Measurements from ENCODE around the gene PCGF6. TPM values are rescaled to one million over a fixed set of nuclear protein-coding genes. Genes with fewer than 3 reads are reported as not detected.

PCGF6 gene
- total and polyA plus RNA-seq, 8 donors, result 7.7 to 14.7 (median 12.9) TPM

DNA sequence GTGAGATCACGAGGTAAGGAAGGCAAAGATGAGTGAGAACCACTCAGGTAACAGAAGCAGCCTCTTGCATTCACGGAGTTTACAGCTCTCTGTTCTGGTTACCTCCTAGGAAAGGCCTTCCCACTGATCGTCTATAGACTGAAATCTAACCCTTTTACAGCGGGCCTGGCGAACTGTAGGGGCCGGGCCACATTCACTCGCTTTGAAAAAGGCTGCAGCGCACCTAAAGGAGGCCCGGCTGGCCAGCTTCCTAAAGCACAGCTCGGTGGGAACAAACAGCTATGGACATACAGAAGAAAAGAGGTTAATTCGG lies 44.8 kb upstream of the PCGF6 start:
- Histone ChIP-seq H3K27me3 (no peaks in the 10 kb centered on the region), H3K9me3 (no peaks in the 10 kb centered on the region), H3K4me1 (peaks cover 18 to 56% of the 10 kb centered on the region in 2 donors), H3K4me3 (peak overlapping the region; percentile 71 to 95), H3K36me3 (peaks cover 0 to 40% of the 10 kb centered on the region in 2 donors), H3K27ac (peak overlapping the region; percentile 57 to 76)
- ATAC-seq, result peak; percentile 38
- TF ChIP-seq, protein P1, sequence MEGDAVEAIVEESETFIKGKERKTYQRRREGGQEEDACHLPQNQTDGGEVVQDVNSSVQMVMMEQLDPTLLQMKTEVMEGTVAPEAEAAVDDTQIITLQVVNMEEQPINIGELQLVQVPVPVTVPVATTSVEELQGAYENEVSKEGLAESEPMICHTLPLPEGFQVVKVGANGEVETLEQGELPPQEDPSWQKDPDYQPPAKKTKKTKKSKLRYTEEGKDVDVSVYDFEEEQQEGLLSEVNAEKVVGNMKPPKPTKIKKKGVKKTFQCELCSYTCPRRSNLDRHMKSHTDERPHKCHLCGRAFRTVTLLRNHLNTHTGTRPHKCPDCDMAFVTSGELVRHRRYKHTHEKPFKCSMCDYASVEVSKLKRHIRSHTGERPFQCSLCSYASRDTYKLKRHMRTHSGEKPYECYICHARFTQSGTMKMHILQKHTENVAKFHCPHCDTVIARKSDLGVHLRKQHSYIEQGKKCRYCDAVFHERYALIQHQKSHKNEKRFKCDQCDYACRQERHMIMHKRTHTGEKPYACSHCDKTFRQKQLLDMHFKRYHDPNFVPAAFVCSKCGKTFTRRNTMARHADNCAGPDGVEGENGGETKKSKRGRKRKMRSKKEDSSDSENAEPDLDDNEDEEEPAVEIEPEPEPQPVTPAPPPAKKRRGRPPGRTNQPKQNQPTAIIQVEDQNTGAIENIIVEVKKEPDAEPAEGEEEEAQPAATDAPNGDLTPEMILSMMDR (IDR thresholded peaks at IDR 0.05), result no peak
- intact Hi-C loops (cut with DNase I), result no loop called here
- peak in 2 of 4 donors; percentile 7 to 19 for DNase-seq

DNA sequence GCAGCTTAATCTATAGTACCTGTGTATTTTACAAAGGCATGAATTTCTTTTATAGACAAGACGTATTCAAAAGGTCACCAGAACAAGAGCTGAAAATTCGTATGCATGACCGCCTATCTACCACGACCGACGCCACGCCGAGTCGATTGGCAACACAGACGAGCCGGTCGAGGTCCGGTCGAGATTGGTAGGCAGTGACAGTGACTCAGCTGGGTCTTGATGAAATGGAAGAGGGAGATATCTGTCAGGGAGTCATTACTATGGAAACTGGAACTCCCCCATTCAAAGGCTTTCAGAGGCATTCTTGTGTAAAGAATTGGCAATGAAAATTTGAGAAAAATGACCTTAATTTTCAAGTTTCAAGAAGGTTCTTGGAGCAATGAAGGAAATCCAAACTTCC lies 43.2 kb upstream of the PCGF6 start:
- Histone ChIP-seq H3K27ac (no peak overlapping the region), H3K4me3 (no peak overlapping the region), H3K27me3 (no peaks in the 10 kb centered on the region), H3K36me3 (peaks cover 0 to 40% of the 10 kb centered on the region in 2 donors), H3K4me1 (peaks cover 18 to 51% of the 10 kb centered on the region in 2 donors), H3K9me3 (no peaks in the 10 kb centered on the region)
- TF ChIP-seq, protein P1 (IDR thresholded peaks at IDR 0.05), result no peak
- ATAC-seq (no peak), DNase-seq (no peak)
- intact Hi-C loops (cut with DNase I), result no loop called here

DNA sequence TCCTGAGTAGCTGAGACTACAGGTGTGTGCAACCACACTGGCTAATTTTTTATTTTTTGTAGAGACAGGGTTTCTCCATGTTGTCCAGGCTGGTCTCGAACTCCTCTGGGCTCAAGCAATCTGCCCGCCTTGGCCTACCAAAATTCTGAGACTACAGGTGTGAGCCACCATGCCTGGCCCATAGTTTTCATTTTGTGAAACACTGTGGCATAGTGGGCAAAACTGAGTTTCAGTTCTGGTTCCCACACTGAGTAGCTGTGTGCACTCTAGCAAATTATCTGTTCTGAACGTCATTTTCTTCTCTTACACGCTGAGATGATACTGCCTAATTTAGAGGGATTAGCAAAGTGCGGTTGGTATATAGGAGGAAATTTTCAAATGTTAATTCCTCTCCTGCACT lies 31.8 kb upstream of the PCGF6 start:
- ATAC-seq (no peak), DNase-seq (no peak)
- Histone ChIP-seq H3K27ac (no peak overlapping the region), H3K4me3 (no peak overlapping the region), H3K27me3 (no peaks in the 10 kb centered on the region), H3K9me3 (no peaks in the 10 kb centered on the region), H3K36me3 (peaks cover 0 to 97% of the 10 kb centered on the region in 2 donors), H3K4me1 (no peaks in the 10 kb centered on the region)
- TF ChIP-seq, protein P1 (IDR thresholded peaks at IDR 0.05), result no peak
- intact Hi-C loops (cut with DNase I), result no loop called here

DNA sequence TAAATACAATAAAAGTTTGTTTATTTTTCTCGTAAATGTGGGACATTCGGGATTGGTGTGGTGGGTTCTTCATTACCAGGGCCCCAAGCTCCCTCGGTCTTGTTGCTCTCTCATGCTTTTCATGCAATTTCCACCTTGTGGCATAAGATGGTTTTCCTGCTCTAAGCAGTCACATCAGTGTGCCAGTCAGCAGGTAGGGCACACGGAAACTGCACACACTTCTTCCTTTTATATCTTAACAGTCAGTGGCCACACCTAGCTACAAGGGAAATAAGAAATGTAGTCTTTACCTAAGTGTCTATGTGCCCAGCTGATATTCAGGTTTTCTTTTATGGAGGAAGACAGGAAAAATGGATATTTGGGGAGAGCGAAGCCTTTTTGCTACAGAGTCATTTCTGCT lies 23.3 kb upstream of the PCGF6 start:
- Histone ChIP-seq H3K9me3 (no peaks in the 10 kb centered on the region), H3K36me3 (peaks cover 0 to 59% of the 10 kb centered on the region in 2 donors), H3K4me3 (no peak overlapping the region), H3K4me1 (peaks cover 4 to 19% of the 10 kb centered on the region in 2 donors), H3K27me3 (no peaks in the 10 kb centered on the region), H3K27ac (no peak overlapping the region)
- TF ChIP-seq, protein P1 (IDR thresholded peaks at IDR 0.05), result no peak
- no peak for DNase-seq
- intact Hi-C loops (cut with DNase I), result no loop called here
- no peak for ATAC-seq

DNA sequence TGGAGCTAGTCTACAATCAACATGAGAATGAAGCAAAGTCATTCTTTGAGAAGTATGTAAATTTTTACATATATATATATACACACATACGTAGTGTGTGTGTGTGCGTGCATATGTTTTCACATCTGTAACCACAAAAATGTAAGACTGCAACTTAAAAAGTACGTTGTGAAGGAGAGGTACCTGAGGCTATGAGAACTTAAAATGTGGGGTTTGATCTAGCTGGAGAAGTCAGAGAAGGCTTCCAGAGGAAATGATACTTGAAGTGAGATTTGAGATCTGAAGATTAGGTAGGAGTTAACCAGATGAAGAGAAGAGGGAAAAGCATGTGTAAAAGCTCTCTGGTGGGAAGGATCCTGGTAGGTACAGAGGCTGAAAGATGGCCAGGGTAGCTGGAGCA lies 22.6 kb upstream of the PCGF6 start:
- Histone ChIP-seq H3K27ac (no peak overlapping the region), H3K36me3 (peaks cover 0 to 52% of the 10 kb centered on the region in 2 donors), H3K9me3 (no peaks in the 10 kb centered on the region), H3K4me3 (no peak overlapping the region), H3K27me3 (no peaks in the 10 kb centered on the region), H3K4me1 (peaks cover 7 to 26% of the 10 kb centered on the region in 2 donors)
- TF ChIP-seq, protein P1 (IDR thresholded peaks at IDR 0.05), result no peak
- no peak for ATAC-seq
- intact Hi-C loops (cut with DNase I), result no loop called here
- DNase-seq, result no peak

All from left lung (tissue), 10 donors.